Measurements from ENCODE around the gene CDH4.

CDH4 gene

DNA sequence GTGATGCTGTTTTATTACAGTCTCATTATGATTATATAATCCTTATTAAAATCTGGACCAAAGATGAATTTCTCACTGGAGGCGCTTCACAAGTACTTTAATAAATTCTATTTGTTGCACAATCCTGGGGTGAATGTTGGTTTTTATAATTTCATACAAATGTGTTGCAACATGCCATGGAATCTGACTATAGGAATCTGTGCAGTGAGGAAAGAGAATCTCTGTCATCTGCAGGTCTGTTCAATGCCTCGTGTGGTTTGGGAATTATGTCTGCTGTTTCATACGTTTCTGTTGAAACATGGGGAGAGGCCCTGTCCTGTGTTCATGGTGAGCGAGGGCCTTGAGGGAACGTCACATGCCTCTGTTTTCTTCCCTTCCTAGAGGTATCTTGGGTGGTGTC, 277.3 kb downstream of the CDH4 start:
- no peak overlapping the region for H3K4me3 ChIP-seq (ENCODE audit: low read depth in 1 of 2, low read length in 2 of 2)
- no peak overlapping the region for H3K27ac ChIP-seq (ENCODE audit: low read length)
- no peaks in the 10 kb centered on the region for H3K4me1 ChIP-seq (ENCODE audit: control insufficient read depth in 1 of 2, insufficient read depth in 2 of 2, low read length in 2 of 2)
- H3K9me3 ChIP-seq (ENCODE audit: control insufficient read depth in 1 of 2, low read length in 2 of 2) = no peaks in the 10 kb centered on the region
- no peaks in the 10 kb centered on the region for H3K36me3 ChIP-seq (ENCODE audit: control insufficient read depth in 1 of 2, insufficient read depth in 2 of 2, low read length in 2 of 2)
- no peaks in the 10 kb centered on the region for H3K27me3 ChIP-seq (ENCODE audit: low read depth, low read length)

DNA sequence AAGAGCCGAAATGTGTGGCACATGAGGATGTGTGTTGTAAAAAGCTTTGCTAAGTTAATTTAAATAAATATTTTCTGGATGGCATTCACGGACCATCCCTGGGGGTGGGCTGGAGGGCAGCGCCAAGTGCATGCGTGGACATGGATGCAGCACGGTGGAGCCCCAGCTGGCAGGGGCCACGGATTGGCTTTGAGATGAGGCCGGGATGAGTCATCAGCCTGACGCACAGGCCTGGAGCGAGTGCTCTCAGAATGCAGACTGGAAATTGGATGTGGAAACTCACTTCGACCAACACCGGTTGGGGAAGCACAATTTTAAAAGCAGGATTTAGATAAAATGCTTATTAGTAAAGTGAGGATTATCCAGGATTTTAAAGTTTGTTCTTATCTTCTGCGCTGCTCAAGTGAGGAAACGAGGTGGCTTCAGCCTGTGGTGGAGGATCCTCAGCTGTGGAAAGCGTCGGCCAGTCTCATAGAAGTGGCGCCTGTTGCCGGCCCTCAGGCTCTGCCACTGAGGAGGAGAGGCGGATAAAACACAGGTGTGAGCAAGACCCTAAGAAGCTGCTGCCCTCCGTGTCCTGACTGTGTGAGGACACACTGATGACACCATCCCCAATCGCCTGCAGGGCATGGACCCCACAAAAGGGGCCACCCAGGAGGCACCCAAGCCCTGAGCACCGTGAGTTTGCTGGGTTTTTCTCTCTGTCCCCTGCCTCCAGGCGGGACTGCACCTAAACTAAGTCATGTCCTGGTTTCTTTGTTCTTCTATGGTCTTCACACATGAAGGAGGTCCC, 279.7 kb downstream of the CDH4 start:
- Histone ChIP-seq H3K27me3 (ENCODE audit: low read depth, low read length) (no peaks in the 10 kb centered on the region), H3K27ac (ENCODE audit: low read length) (no peak overlapping the region), H3K9me3 (ENCODE audit: control insufficient read depth in 1 of 2, low read length in 2 of 2) (no peaks in the 10 kb centered on the region), H3K4me1 (ENCODE audit: control insufficient read depth in 1 of 2, insufficient read depth in 2 of 2, low read length in 2 of 2) (no peaks in the 10 kb centered on the region), H3K4me3 (ENCODE audit: low read depth in 1 of 2, low read length in 2 of 2) (no peak overlapping the region), H3K36me3 (ENCODE audit: control insufficient read depth in 1 of 2, insufficient read depth in 2 of 2, low read length in 2 of 2) (no peaks in the 10 kb centered on the region)

DNA sequence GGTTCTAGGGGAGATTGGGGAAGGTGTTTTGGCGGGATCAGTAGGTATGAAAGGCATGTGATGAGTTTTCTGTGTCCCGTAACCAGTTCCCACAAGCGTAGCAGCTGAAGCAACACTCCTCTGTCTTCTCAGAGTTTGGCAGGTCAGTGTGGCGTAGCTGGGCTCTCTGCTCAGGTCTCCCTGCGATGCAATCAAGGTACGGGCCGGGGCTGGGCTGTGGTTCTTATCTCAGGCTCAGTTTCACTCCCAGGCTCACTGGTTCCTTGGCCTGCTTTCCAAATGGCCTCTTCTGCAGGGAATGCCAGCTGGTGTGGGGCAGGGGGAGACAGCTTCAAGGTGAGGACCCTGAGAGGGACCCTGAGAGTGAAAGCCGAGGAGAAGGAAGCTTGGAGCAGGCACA, 280.7 kb downstream of the CDH4 start:
- Histone ChIP-seq H3K36me3 (ENCODE audit: control insufficient read depth in 1 of 2, insufficient read depth in 2 of 2, low read length in 2 of 2) (no peaks in the 10 kb centered on the region), H3K27ac (ENCODE audit: low read length) (no peak overlapping the region), H3K4me1 (ENCODE audit: control insufficient read depth in 1 of 2, insufficient read depth in 2 of 2, low read length in 2 of 2) (no peaks in the 10 kb centered on the region), H3K4me3 (ENCODE audit: low read depth in 1 of 2, low read length in 2 of 2) (no peak overlapping the region), H3K9me3 (ENCODE audit: control insufficient read depth in 1 of 2, low read length in 2 of 2) (no peaks in the 10 kb centered on the region), H3K27me3 (ENCODE audit: low read depth, low read length) (no peaks in the 10 kb centered on the region)

DNA sequence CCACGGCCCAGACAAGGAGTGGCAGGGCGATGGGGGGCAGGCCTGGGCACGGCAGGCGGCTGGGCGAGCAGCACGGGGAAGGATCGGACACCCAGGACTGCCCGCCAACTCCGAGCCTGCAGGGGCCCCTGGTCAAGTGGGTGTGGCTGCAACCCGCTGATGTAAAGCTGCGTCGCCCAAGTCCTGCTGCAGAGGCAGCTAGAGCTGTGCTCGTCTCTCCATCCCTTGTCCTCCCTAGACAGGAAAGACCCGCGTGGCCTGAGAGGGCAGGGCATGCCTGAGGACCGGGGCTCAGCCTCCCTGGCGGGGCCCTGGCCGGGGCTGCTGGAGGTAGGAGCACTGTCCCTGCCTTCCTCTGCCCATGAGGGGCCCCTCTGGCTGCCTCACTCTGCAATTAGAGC, 281.2 kb downstream of the CDH4 start:
- no peaks in the 10 kb centered on the region for H3K36me3 ChIP-seq (ENCODE audit: control insufficient read depth in 1 of 2, insufficient read depth in 2 of 2, low read length in 2 of 2)
- no peak overlapping the region for H3K27ac ChIP-seq (ENCODE audit: low read length)
- no peaks in the 10 kb centered on the region for H3K4me1 ChIP-seq (ENCODE audit: control insufficient read depth in 1 of 2, insufficient read depth in 2 of 2, low read length in 2 of 2)
- H3K4me3 ChIP-seq (ENCODE audit: low read depth in 1 of 2, low read length in 2 of 2) = no peak overlapping the region
- no peaks in the 10 kb centered on the region for H3K27me3 ChIP-seq (ENCODE audit: low read depth, low read length)
- no peaks in the 10 kb centered on the region for H3K9me3 ChIP-seq (ENCODE audit: control insufficient read depth in 1 of 2, low read length in 2 of 2)

DNA sequence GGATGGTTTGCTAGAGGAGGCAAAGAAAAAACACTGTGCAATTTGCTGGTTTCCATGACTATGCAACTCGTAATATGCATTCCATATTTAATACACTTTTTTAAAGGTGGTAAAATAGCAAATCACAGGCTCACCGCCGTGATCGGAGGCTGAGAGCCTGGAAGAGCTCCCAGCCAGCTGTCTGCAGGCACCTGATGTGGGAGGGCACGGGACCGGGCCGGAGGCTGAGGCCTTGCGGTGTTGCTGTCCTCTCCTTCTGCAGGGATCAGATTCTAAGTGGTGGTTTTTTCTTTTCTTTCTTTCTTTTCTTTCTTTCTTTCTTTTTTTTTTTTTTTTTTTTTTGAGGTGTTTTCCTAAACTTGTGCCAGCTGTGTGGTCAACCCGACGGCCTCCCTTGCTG, 282.3 kb downstream of the CDH4 start:
- Histone ChIP-seq H3K36me3 (ENCODE audit: control insufficient read depth in 1 of 2, insufficient read depth in 2 of 2, low read length in 2 of 2) (no peaks in the 10 kb centered on the region), H3K27me3 (ENCODE audit: low read depth, low read length) (no peaks in the 10 kb centered on the region), H3K27ac (ENCODE audit: low read length) (no peak overlapping the region), H3K4me3 (ENCODE audit: low read depth in 1 of 2, low read length in 2 of 2) (no peak overlapping the region), H3K4me1 (ENCODE audit: control insufficient read depth in 1 of 2, insufficient read depth in 2 of 2, low read length in 2 of 2) (no peaks in the 10 kb centered on the region), H3K9me3 (ENCODE audit: control insufficient read depth in 1 of 2, low read length in 2 of 2) (no peaks in the 10 kb centered on the region)

DNA sequence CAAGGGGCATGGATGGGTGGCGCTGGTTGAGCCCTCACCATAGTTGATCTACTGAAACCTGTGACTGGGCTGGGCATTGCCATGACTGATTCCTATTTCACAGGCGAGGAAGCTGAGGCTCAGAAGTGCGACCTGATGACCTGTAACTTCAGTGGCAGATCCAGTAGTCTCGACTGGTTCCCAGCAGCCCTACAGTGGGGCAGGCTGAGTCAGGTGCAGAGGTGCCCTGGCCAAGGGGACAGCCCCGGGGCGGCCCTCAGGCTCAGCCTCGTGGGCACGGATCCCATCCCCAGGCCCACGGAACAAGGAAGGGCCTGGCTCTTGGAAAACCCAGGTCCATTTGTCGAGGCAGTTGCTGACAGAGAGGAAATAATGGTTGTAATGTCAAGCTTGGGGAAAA, 283.0 kb downstream of the CDH4 start:
- Histone ChIP-seq H3K9me3 (ENCODE audit: control insufficient read depth in 1 of 2, low read length in 2 of 2) (no peaks in the 10 kb centered on the region), H3K4me3 (ENCODE audit: low read depth in 1 of 2, low read length in 2 of 2) (no peak overlapping the region), H3K36me3 (ENCODE audit: control insufficient read depth in 1 of 2, insufficient read depth in 2 of 2, low read length in 2 of 2) (no peaks in the 10 kb centered on the region), H3K27ac (ENCODE audit: low read length) (no peak overlapping the region), H3K4me1 (ENCODE audit: control insufficient read depth in 1 of 2, insufficient read depth in 2 of 2, low read length in 2 of 2) (no peaks in the 10 kb centered on the region), H3K27me3 (ENCODE audit: low read depth, low read length) (no peaks in the 10 kb centered on the region)

DNA sequence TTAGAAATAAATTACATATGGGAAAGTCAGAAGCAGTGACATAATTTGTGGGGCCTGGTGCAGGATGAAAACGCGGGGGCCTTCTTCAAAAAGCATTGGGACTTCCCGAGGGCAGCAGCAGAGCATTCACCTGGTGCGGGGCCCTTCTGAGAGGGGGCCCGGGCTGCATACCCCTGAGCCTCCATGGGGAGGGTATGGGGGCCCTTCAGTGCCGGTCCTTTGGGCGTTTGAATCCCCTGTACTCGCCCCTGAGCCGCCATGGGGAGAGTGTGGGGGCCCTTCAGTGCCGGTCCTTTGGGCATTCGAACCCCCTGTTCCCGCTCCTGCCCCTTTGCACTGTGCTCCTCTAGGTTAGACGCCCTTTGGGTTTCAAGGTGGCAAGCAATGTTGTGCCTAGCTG, 283.5 kb downstream of the CDH4 start:
- no peaks in the 10 kb centered on the region for H3K9me3 ChIP-seq (ENCODE audit: control insufficient read depth in 1 of 2, low read length in 2 of 2)
- H3K4me1 ChIP-seq (ENCODE audit: control insufficient read depth in 1 of 2, insufficient read depth in 2 of 2, low read length in 2 of 2) = no peaks in the 10 kb centered on the region
- no peak overlapping the region for H3K27ac ChIP-seq (ENCODE audit: low read length)
- H3K27me3 ChIP-seq (ENCODE audit: low read depth, low read length) = no peaks in the 10 kb centered on the region
- H3K4me3 ChIP-seq (ENCODE audit: low read depth in 1 of 2, low read length in 2 of 2) = no peak overlapping the region
- no peaks in the 10 kb centered on the region for H3K36me3 ChIP-seq (ENCODE audit: control insufficient read depth in 1 of 2, insufficient read depth in 2 of 2, low read length in 2 of 2)

DNA sequence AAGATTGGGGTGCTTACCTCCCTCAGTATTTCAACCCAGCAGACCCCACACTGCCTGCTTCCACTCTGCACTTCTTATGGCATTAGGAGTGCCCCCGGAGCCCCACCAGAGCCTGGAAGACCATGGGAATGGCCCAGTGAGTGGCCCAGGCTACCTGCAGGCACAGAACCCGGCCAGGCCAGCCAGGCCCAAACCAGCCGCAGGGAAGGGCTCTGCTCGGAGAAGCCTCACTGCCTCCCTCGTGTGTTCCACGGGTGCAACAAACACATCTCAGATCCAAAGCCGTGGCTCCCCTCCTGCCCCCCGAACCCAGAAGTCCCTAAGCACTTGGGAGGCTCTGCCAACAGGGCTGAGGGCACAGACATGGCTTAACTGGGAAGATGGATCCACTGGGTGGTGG, 283.9 kb downstream of the CDH4 start:
- Histone ChIP-seq H3K9me3 (ENCODE audit: control insufficient read depth in 1 of 2, low read length in 2 of 2) (no peaks in the 10 kb centered on the region), H3K4me3 (ENCODE audit: low read depth in 1 of 2, low read length in 2 of 2) (no peak overlapping the region), H3K36me3 (ENCODE audit: control insufficient read depth in 1 of 2, insufficient read depth in 2 of 2, low read length in 2 of 2) (no peaks in the 10 kb centered on the region), H3K4me1 (ENCODE audit: control insufficient read depth in 1 of 2, insufficient read depth in 2 of 2, low read length in 2 of 2) (no peaks in the 10 kb centered on the region), H3K27me3 (ENCODE audit: low read depth, low read length) (no peaks in the 10 kb centered on the region), H3K27ac (ENCODE audit: low read length) (no peak overlapping the region)

DNA sequence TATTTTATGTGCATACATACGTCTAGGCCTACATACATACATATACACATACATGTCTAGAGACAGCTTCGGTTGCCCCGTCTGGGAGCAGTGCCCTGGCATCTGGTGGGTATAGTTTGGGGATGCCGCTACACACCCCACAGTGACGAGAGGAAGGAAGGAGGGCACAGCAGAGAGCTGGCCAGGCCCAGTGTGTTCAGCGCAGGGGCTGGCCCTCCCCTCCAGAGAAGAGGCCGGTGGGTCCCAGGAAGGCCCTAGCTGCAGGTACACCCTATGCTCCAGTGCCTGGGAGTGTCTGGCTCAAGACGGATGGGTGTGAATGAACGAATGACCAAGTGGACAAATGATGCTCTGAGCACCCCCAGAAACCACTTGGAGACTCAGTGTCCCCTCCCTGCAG, 284.6 kb downstream of the CDH4 start:
- Histone ChIP-seq H3K27me3 (ENCODE audit: low read depth, low read length) (no peaks in the 10 kb centered on the region), H3K36me3 (ENCODE audit: control insufficient read depth in 1 of 2, insufficient read depth in 2 of 2, low read length in 2 of 2) (no peaks in the 10 kb centered on the region), H3K27ac (ENCODE audit: low read length) (no peak overlapping the region), H3K4me1 (ENCODE audit: control insufficient read depth in 1 of 2, insufficient read depth in 2 of 2, low read length in 2 of 2) (no peaks in the 10 kb centered on the region), H3K4me3 (ENCODE audit: low read depth in 1 of 2, low read length in 2 of 2) (no peak overlapping the region), H3K9me3 (ENCODE audit: control insufficient read depth in 1 of 2, low read length in 2 of 2) (no peaks in the 10 kb centered on the region)

DNA sequence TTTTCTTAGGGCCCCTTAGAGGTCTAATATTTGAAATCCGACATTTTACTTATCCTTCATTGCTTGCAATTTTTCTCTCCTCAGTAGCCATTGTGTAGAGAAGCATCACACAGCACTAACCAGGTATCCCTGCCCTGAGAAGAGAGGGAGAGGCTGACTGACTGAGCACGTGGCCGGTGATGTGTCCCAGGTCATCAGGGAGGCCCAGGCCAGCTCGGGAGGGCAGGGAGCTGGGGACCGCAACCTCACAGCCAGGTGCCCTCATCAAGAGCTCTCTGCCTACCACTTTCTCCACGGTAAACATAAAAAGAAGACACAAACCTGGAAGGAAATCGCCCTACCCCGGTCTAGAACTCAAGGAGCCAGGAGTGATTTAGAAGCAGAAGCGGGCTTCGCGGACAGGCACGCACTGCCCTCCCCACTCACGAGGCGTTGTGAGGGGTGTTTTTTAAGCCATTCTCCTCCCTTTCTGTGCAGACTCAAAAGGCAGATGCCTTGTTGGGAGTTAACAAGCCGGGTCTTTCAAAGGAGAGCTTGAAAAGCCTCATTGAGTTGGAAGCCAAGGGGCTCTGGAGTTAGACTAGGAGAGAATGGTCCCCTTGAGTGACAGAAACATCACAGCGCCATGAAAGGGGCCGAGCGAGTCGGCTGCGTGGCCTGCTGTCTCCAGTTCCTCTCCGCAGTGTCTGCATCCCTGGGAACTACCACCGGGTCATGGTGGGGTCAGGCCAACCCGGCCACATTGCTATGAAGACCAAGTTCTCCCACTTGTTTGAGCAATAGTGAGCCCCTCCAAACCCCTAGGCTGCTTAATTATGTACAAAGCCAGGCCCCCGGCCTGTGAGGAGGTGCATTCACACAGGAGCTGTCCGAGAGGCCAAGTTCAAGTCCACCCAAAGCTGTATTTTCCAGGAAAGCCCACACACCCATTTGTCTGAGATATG, 285.4 kb downstream of the CDH4 start:
- H3K27me3 ChIP-seq (ENCODE audit: low read depth, low read length) = no peaks in the 10 kb centered on the region
- H3K4me3 ChIP-seq (ENCODE audit: low read depth in 1 of 2, low read length in 2 of 2) = no peak overlapping the region
- H3K27ac ChIP-seq (ENCODE audit: low read length) = no peak overlapping the region
- H3K4me1 ChIP-seq (ENCODE audit: control insufficient read depth in 1 of 2, insufficient read depth in 2 of 2, low read length in 2 of 2) = no peaks in the 10 kb centered on the region
- no peaks in the 10 kb centered on the region for H3K9me3 ChIP-seq (ENCODE audit: control insufficient read depth in 1 of 2, low read length in 2 of 2)
- no peaks in the 10 kb centered on the region for H3K36me3 ChIP-seq (ENCODE audit: control insufficient read depth in 1 of 2, insufficient read depth in 2 of 2, low read length in 2 of 2)

DNA sequence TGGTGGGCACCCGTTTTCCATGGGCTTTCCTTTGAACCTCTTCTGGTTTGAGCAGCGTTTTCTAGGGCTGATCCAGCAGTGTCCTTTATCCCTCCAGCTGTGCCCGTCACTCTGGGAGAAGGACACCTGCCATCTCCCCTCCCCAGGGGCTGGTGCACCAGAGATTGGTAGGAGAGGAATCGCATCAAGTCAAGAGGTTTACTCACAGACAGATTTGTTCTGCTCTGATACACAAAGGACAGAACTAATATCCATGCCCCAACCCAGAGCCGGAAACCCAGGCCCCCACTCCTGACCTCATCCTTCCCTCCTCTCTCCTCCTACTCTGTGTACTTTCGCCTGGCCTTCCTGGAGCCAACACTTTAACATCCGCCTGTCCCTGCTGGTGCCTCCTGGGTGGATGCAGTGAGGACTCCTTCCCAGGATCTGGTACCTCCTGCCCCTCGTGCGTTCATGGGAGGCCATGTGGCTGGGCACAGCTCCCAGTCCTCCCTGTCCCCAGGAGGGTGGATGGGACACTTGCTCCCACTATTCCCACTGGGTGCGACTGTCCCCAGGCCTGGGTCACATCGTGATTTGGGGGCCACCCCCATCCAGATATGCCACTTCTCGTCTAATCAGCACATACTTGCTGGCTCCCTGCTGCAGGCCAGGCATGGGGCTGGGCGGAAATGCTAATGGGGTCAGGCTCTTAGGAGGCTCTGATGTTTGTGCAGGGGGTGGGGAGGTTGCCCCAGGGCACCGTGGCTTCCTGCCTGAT, 286.3 kb downstream of the CDH4 start:
- Histone ChIP-seq H3K4me3 (ENCODE audit: low read depth in 1 of 2, low read length in 2 of 2) (no peak overlapping the region), H3K9me3 (ENCODE audit: control insufficient read depth in 1 of 2, low read length in 2 of 2) (no peaks in the 10 kb centered on the region), H3K4me1 (ENCODE audit: control insufficient read depth in 1 of 2, insufficient read depth in 2 of 2, low read length in 2 of 2) (no peaks in the 10 kb centered on the region), H3K27ac (ENCODE audit: low read length) (no peak overlapping the region), H3K27me3 (ENCODE audit: low read depth, low read length) (no peaks in the 10 kb centered on the region), H3K36me3 (ENCODE audit: control insufficient read depth in 1 of 2, insufficient read depth in 2 of 2, low read length in 2 of 2) (no peaks in the 10 kb centered on the region)
